NCI-H2107 (cell line): Measurements from ENCODE around the gene MINDY2.

Experiments used
- DNase-seq: peaks from one replicate; lab custom pipeline; 2025; lab: John Stamatoyannopoulos, UW

MINDY2 gene, protein sequence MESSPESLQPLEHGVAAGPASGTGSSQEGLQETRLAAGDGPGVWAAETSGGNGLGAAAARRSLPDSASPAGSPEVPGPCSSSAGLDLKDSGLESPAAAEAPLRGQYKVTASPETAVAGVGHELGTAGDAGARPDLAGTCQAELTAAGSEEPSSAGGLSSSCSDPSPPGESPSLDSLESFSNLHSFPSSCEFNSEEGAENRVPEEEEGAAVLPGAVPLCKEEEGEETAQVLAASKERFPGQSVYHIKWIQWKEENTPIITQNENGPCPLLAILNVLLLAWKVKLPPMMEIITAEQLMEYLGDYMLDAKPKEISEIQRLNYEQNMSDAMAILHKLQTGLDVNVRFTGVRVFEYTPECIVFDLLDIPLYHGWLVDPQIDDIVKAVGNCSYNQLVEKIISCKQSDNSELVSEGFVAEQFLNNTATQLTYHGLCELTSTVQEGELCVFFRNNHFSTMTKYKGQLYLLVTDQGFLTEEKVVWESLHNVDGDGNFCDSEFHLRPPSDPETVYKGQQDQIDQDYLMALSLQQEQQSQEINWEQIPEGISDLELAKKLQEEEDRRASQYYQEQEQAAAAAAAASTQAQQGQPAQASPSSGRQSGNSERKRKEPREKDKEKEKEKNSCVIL

DNA sequence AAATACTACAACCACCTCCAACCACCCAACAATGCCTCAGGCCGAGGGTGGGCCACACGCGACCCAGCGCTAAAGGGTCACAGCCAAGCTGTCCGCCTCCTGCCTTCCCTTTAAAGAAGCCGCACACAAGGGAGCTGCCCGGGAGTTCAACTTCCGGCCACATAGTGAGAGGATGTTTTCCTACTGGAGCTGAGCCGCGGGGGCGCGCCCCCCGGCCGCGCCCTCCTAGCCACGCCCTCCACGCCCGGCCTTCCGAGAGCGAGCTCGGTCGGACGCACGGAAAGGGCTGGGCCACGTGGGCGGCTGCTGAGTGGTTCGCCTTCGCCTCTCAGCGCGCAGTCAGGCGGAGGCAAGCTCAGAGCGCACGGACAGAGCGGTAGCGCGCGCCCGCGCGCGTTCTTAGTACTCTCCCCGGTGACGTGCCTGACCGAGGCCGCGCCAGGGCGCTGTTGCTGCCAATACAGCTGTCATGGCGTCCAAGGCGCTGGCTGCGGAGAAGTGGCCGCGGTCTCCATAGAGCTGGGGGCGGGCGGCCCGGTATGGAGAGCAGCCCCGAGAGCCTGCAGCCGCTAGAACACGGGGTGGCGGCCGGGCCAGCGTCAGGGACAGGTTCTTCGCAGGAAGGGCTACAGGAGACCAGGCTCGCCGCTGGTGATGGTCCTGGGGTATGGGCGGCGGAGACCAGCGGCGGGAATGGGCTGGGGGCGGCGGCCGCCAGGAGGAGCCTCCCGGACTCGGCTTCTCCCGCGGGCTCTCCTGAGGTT is at the start of gene MINDY2:
MINDY2 (plus strand) TSS at position 446 of the 764 bp plus-strand sequence; CDS start at position 540, 94 bp downstream.
- peak; percentile 94 for DNase-seq

DNA sequence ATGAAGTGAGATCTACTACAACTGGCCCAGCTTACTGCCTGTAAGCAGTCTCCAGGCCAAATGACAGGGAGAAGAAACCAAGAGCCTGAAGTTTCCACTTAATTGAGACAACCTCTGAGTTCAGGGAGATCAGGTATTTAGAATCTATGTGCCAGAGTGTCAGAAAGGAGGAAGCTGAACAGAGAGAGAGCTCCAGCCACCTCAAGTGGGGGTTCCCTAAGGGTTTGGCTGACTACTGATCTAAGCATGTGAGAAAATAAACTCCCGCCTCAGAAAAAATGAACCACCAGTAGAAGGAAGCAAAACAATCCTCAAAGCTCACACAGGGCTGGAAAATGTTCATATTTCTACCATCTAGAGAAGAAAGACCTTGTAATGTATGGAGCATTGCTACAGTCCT is 46.6 kb upstream of the MINDY2 start:
- DNase-seq: no peak

DNA sequence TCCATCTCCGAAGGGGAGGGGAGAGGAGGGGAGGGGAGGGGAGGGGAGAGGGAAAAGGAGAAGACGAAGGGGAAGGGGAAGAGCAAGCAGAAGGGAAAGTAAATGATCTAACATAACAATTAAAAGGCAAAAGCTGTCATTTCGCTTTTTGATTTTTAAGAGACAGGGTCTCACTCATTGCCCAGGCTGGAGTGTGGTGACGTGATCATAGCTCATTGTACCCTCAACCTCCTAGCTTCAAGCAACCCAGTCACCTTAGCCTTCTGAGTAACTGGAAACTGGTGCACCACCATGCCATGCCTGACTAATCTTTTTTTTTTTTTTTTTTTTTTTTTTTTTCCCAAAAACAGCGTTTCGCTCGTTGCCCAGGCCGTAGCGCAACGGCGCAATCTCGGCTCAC is 44.2 kb upstream of the MINDY2 start:
- DNase-seq: no peak

DNA sequence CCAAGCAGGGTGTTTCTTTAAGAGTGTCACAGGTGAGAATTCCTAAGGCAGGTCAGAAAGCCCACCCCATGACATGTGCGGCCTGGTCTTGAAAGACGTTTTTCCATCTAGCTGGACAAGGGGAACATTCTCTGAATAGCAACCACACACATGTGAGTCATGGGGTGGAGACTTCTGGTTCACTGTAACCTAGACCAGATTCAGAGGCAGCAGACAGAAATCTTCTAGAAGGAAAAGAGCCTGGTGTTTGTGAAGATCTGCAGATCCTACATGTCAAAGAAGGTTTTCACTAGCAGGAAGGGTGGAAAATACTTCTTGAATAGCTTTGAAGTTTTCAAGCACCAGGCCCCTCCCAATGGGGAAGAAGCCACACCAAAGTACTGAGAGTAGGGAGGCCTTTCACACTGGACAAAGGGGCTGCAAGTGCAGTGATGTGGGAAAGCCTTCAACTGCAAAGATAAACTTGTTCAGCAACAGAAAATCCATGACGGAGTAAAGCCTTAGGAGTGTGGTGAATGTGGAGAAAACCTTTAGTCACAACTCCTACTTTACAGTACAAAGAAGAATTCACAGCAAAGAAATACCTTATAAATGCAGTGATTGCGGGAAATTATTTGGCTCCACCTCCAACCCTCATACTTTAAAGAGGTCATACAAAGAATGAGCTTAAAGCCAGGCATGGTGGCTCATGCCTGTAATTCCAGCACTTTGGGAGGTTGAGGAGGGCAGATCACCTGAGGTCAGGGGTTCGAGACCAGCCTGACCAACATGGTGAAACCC is 39.2 kb upstream of the MINDY2 start:
- DNase-seq: no peak

DNA sequence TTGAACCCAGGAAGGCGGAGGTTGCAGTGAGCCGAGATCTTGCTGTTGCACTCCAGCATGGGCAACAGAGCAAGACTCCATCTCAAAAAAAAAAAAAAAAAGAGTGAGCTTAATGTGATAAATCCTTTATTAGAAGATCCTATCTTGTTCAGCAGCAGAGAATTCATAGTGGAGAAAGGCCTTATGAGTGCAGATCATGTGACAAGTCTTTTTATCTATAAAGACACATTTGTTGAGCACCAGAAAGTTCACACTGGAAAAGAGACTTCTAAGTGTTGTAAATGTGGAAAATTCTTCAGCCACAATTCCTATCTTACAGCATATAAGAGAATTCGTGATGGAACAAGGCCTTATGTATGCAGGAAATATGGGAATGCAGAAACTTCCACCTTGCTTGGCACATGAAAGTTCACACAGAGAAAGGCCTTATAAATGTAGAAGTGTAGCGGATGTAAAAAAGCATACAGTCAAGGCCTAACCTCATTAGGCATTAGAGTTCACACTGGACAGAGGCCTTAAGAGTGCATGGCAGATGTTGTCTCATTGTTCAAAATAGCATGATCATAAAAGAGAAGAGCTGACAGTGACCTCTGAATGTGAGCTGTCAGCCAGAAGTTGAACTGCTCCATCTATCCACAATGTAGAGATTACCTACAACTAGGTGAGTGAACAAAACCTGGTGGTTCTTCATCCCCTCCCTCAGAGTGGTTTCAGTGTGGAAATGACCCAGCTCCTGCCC is 38.3 kb upstream of the MINDY2 start:
- no peak for DNase-seq

DNA sequence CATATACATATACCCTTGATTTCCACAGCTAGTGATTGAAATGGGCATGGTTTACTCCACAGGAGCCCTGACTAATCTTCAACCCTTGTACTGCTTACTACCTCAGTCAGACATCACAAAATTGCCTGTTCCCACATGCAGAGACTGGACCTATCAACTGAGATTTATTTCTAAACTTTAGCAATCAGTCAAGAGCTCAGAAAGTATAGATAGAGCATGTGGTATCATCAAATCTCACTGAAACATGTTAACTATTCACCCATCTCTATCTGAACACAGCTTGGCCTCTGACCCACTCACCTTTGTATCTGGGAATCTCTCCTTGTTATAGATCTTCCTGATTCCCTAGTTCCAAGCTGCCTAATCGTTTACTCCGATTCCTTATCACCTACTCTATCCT is 36.2 kb upstream of the MINDY2 start:
- no peak for DNase-seq

DNA sequence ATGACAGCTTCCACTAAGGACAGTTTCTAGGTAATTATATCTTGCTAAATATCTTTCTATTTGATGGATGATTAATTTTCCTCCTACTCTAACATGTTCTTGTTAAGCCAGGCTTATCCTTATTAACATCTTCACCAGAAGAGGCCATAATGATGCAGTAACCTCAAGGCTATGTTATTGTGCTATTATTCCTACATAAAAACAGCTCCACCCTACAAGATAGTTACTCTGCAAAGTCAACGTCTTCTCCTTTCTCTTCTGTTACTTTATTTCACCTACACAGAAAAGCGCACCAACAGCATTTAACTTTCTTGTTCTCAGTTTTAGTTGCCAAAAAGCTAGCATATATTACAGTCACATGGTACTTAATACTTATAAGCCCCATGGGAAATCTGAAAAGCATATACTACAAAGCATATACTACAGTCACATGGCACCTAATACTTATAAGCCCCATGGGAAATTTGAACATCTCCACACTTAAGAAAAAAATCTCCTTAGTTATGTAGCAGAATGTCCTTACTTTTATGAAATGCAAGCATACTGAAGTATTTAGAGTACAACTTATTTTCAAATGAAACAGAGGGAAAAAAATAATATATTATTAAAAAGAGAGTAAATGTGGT is 35.0 kb upstream of the MINDY2 start:
- no peak for DNase-seq

DNA sequence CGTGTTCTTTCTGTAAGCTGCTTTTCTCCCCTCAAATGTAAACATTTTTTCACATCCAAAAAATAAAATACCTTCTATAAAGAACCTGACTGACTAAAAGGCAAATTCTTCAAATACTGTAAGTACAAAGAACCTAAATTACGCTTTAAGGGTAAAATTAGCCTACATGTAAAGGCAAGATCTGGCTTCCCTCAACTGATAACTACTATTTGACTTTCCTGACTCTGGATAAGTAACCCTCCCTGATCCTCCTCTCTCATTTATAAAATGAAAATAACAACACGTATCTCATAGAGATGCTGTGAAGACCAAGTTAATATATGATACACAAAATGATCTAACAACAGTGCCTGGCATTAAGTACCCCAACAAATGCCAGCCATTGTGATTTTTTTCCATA is 33.8 kb upstream of the MINDY2 start:
- no peak for DNase-seq

DNA sequence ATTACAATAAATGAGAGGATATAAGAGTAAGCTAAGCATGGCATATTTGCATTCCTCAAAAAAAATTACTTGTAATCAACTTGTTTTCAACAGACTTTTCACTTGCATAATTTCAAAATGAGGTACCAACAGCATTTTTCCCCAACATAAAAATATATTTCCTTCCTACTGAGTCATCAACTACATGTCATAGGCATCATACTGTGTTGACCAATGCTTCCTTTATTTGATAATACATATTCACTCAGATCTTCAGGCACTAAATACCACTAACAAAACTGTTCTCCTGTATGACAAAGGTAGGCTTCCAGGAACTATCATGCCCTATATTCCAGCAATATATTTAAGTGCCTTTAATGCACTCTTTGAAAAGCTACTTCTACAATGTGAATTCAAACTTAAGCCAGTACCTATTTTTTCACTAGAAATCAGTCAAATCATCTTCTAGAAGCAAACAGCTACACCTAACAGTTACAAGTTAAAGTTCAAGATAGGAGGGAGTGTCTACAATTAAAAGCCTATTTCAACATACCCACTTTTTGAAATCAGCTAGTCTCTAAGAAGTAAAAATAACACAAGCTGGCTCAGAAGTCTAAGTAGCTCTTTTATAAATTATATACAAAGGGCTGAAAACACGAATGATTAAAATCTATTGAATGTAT is 32.9 kb upstream of the MINDY2 start:
- no peak for DNase-seq

DNA sequence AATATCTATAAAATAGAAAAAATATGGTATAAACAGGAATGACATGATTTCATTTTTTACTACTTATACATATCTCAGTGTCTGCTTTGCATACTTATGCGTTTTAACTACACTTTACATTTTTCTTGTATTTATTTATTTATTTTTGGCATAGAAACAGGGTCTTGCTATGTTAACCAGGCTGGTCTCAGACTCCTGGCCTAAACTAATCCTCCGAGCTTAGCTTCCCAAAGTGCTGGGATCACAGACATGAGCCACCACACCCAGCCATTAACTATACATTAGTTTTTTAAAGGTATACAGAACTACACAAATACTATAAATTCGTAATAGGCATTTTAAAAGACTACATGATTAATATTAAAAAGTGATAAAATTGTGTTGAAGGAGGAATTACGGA is 30.7 kb upstream of the MINDY2 start:
- DNase-seq: no peak

DNA sequence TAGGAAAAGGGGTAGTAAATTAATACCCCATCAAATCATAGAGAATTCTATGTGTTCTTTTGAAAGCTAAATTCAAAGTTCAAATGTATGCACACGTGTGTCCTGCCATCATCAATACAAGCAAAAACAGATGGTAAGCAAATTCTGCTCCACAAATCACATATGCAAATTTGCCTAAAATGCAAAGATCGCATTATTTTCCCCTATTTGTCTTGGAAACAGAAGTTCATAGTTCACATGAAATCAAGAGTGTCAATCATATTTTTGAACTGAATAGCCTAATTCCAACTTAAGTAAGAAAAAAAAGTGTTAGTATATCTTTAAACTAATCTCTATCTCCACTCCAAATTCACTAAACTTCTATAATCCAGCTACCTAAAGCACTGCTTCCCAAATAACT is 30.1 kb upstream of the MINDY2 start:
- no peak for DNase-seq

DNA sequence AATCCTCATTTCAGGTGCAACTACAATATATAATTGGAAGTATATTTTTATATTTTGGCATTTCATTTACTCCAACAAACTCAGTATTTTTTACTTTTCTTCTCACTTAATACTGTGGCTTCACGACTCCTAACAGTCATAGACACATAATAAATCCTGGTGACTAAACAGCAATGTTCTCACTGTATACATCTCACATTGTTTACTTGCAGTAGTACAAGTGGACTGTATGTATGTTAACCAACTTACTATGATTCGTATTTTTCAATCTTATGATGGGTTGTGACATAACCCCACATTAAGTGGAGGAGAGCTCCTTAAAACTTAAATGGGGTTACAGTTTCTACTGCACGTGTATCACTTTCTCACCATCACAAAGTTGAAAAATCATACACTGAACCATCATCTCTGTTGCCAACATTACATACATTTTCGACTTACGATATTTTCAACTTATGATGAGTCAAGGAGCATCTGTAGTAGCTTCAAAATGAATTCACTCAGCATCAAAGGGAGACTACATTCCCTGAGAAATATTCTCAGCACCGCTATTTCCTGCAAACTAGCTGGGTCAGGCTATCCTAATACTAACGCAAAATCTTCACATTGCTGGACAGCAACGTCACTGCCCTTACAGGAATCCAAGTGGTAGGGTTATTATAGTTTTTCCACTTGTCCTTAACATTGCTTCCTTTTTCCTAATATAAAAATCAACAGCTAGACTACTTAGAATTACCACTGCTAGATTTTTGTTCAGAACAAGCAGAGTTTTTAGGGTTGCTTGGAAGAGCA is 28.9 kb upstream of the MINDY2 start:
- DNase-seq: no peak

DNA sequence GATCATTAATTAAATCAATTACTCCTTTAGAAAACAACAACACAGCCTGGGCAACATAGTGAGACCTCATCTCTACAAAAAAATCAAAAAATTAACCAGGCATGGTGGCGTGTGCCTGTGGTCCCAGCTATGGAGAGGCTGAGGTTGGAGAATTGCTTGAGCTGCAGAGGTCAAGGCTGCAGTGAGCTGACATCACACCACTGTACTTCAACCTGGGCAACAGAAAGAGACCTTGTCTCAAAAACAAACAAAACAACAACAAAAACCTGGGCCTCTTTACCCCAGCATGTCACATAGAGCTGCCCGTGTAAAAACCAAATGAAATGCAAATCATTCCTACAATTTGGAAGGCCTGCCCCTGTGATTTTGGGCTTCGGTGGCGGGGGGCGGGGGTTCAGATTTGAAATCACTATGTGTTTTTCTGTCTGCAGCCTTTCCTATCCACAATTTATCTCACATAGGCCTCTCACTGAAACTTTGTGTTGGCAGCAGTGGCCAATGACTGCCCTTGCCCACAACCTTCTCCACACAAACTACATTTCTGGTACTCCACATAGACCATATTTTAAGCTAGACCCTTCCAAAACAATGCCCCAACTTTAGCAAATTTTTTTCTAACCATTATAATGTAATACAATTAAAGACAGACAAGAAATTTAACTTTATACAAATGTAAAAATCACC is 28.1 kb upstream of the MINDY2 start:
- no peak for DNase-seq

DNA sequence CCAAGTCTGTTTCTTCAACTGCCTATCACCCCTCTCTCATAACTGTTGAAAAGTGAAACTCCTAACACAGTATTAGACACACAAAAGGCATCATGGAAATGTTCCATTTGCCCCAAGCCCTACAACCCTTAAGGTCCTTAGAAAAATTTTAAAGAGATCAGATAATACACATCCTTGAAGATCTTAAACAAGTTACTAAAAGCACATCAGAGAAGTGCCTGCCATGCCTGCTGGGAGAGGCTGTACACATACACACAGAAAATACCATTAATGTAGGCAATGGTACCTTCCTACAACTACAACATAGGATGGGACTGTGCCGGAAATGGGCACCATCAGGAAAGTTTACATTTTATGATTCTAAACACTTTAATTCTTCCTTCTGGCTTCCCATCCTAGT is 24.9 kb upstream of the MINDY2 start:
- DNase-seq: no peak

DNA sequence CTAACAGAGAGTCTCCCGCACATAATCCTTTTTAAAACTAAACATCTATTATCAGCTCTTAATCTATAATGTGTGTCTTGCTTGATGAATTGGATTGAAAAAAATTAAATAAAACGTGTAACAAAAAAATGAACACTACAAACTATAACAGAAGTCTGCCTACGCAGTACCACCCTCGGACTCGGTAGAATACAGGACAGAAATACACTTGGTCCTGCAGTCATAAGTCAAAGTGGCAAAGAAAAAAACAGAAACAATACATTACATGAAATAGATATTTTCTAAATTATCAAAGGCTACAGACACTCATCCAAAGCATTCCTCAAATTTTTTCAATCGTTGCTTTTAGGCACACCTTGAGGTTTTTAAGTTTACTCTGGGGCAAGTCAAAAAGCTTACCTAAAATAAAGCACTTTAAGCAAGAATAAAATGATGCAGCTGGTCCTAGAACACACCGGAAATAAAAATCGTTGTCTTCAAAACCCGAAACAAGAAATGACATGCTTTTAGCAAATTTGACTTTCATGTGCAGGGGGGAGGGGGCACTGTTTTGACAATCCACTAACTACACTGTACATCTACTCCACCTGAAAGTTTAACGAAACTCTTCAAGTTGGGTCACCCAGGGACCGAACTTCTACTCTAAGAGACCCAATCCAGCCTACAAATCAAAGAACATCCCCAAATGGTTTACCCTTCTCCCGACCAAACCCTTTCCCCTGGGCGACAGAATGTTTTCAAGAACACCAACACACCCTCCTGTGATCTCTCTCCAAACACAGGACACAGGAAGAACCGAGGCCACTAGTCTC is 22.9 kb upstream of the MINDY2 start:
- no peak for DNase-seq

DNA sequence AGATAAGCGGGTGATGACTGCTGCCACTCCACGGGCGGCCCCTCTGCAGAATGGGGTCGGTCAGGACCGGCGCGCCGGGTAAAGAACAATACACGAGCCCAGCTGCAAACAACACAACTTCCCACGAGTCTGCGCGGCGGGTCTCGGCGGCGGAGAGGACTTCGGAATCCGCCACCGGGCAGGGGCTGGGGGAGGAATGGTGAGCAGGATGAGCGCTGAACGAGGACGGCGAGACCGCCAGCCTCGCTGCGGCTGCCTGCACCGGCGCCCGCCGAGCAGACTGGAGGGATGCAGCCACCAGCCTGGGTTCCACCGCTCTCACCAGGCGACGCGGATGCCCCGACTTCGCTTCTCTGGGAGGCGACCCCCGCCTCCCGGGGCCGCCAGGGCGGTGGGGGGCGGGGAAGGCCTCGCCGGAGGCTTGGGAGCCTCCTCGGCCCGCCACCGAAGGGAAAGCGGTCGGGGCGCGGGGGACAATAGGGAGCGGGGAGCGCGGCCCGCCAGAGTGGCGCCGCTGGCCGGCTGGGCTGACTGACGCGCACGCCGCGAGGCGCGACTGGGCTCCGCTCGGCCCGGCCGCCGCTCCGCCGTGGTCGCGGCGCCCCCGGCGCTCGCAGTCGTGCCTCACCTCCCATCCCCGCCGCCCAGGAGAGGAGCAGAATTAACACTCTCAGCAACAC is 22.1 kb upstream of the MINDY2 start:
- peak; percentile 11 for DNase-seq

DNA sequence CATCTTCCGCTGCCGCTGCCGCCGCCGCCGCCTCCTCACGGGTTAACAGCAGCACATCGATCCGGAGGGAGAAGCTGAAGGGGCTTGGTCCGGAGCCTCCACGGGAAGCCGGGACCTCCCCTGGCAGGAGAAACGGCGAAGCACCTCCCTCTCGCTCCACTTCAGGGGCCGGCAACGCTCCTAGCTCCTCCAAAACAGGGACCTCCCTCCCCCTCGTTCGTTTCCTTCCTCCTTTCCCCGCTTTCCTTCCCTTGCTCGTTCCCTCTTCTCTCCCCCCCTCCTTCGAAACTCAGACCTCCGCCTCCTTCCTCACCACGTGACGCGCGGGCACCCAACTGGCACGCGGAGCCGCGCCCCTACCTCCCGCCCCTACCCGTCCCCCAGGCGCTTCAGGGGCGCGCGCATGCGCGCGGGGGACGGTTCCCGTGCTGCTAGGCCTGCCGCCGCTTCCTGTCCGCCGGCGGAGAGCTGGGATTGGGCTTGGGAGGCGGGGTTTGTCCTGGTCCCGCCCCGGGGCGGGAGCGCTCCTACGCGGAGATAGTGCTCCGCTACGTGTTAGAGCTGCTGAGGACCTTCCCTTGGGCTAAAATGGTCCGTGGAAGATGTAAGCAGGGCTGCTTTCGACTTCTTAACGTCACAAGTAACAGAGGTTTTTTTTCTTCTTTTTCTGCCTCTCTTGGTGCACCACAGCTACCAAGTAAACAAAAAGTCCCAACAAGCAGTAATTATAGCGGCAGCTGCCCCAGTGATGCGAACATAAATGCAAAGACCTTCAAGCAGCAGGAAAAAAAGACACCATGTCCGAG is 21.4 kb upstream of the MINDY2 start, which contains the start of gene ADAM10:
ADAM10 (minus strand) TSS at position 176 of the 806 bp plus-strand sequence; CDS start at position 3, 173 bp downstream.
- peak; percentile 87 for DNase-seq
